HCEC 1CT (cell line): ENCODE results near the gene INO80C.
A peak's percentile ranks its signal among the peaks of the same experiment; 100 is the strongest.

Source experiments
- DNase-seq: peaks from one replicate; pipeline ENCODE4 v3.0.0-alpha.2; 2017

INO80C gene

GRCh38 chr18:35497370-35498197 is at the start of gene INO80C:
INO80C (minus strand) TSS chr18:35497960; CDS start chr18:35497874, 86 bp downstream.
- DNase-seq: peak; percentile 94

DNA sequence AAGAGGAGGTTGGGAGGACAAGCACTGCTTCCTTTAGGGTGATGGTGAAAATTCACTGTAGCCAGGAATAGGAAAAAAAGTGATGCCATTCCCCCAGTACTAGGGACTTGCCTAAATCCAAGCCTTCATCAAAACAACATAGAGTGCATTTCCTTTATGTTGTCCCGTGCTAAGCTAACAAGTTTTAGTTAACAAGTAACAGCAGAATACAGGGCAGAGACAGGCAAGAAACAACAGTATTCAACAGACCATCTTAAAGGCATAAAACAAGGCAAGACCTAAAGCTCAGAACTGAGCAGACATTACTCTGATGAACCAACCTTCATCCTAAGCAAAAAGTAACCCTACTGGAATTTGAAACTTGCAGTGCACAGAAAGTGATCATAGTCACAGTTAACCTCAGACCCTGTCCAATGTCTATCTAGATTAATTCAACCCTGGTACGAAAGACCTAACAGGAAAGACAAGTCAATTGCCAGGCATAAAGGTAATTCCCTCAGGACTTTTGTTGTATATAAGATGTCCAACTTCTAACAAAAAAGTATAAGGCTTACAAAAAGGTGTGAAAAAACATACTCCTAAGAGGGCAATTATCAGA is 49.3 kb upstream of the INO80C start:
- DNase-seq: no peak

- DNase-seq: no peak
These were observed 44.6 kb upstream of the INO80C start for GRCh38 chr18:35542356-35542755.

GRCh38 chr18:35535297-35535696 is 37.5 kb upstream of the INO80C start:
- DNase-seq: no peak

DNA sequence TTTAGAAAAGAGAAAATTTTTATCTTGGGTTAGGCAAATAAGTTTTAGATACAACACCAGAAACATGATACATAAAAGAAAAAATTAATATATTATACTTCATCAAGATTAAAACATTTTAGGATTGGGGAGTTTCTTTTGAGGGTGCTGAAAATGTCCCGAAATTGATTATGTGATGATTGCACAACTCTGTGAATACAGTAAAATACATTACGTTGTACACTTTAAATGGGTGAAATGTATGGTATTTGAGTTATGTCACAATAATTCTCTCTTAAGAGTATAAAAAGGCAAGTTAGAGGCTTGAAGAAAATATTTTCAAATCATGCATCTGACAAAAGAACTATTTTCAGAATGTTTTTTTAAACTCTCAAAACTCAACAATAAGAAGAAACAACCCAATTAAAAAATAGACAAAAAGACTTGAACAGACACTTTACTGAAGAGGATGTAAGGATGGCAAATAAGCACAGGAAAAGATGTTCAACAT is 36.2 kb upstream of the INO80C start:
- no peak for DNase-seq

DNA sequence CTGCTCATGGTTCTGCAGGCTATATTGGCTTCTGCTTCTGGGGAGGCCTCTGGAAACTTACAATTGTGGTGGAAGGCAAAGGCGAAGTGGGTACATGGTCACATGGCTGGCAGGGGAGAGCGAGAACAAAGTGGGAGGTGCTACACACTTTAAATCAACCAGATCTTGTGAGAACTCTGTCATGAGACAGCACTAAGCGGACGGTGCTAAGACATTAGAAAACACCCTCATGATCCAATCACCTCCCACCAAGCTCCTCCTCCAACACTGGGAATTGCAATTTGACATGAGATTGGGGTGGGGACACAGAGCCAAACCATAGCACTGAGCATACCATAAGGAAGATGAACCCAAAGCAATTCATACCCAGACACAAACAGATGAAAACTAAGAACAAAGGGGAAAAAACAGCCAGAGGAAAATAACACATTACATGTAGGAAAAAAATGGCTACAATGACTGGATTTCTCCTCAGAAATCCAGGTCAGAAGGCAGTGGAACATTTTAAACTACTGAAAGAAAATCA is 31.1 kb upstream of the INO80C start:
- no peak for DNase-seq

- DNase-seq: no peak
These were observed 28.8 kb upstream of the INO80C start for GRCh38 chr18:35526495-35527059.

DNA sequence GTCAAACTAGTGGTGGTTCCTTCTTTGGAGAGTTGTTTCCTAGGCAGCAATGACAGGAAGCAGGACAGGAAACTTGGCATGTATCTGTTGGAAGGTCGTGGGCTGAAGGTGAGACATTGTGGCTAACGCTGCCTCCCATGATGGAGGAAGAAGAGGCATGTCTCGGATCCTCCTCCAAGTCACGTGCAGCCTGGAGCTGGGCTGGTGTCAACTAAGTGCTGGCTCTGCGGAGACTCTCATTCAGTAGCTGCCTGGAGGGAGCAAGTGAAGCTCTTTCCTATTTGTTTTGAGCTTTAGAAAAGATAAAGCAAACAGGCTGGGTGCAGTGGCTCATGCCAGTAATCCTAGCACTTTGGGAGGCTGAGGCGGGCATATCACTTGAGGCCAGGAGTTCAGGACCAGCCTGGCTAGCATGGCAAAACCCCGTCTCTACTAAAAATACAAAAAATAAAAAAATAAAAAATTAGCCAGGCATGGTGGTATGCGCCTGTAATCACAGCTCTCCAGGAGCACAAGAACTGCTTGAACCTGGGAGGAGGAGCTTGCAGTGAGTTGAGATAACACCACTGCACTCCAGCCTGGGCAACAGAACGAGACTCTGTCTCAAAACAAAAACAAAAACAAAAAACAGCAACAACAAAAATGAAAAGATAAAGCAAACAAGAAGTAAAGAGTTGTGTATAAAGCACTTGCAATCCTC is 28.2 kb upstream of the INO80C start:
- no peak for DNase-seq

GRCh38 chr18:35524226-35524625 is 26.5 kb upstream of the INO80C start:
- DNase-seq: no peak

DNA sequence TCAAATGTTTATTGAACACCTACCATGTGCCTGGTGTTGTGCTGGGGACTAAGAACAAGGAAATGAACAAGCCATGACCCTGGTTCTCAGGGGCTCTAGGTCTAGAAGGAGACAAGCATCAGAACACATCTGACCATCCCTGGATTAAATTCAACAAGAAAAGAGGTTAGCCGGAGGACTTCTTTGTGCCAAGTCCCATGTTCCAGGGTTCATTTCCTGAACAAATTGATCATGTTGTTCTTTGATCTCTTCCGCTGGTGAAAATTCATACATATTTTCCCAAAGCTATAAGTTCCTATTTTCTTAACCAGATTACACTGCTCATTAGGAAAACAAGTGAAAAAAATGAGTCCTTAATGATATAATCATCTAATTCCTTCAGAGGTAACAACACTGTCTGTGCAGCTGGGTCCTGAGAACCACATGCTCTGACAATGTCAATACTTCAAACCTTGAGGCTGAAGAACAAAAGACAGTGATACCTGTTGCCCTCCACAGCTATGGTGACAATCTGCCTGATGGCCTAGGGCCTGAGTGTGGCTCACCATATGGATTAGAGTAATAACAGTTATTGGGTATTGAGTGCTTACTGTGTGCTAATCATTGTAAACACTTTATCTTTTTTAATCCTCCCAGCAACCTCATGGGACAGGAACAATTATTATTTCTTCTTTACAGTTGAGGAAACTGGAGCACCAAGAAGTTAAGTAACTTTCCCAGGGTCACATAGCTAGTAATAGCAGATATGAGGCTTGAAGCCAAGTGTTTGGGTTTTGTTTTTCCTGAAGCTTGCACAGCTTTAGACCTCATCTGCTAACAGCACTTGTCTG is 24.6 kb upstream of the INO80C start:
- DNase-seq: no peak

GRCh38 chr18:35521133-35521532 is 23.4 kb upstream of the INO80C start:
- no peak for DNase-seq

GRCh38 chr18:35519148-35519899 is 21.6 kb upstream of the INO80C start:
- DNase-seq: no peak

DNA sequence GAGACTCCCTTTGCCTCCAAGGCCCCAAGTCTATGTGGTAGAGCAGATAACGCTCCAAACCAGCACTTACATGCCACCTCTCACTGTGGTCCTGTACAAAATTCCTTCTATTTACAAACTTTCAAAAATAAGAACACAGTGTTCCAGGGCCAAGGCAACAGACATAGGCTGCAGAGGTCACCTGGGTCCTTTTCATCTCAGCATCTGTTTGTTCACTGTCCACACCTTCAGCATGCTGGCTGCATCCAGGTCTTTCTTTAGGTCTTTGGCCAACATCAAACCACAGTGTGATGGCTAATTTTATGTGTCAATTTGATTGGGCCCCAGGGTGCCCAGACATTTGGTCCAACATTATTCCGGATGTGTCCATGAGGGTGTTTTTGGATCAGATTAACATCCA is 20.0 kb upstream of the INO80C start:
- DNase-seq: no peak

GRCh38 chr18:35516789-35517188 is 19.0 kb upstream of the INO80C start:
- DNase-seq: no peak

GRCh38 chr18:35516351-35516750 is 18.6 kb upstream of the INO80C start:
- no peak for DNase-seq

DNA sequence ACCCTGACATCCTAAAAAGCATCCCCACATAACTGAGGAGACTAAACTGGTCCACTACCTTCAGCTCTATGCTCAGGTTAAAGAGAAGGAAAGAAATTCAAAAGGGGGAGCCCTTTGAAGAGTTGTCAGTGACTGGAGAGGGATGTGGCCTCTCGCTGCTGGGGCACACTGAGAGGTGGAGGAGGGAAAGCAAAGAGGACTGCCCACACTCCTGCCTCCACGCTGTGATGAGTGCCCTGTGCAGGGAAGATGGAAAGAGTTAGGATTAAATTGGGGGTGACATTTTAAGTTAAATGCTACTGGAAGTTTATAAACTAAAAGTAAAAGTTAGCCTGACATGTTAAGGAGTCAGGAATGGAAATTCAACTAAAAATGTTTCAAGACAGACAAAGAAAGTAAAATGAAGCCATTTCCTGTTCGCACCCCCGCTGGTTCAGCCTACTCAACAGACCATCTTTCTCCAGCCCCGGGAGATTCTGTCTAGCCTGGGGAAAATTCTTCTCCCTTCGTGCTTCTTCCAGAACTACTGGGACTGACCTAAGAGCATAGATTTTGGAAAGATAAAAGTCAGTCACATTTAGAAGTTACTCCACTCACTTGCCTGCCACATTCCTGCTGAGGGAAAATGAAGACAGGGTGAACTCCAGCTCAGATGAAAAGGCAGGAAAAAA is 17.8 kb upstream of the INO80C start:
- DNase-seq: no peak

GRCh38 chr18:35514752-35515459 is 17.1 kb upstream of the INO80C start:
- no peak for DNase-seq

DNA sequence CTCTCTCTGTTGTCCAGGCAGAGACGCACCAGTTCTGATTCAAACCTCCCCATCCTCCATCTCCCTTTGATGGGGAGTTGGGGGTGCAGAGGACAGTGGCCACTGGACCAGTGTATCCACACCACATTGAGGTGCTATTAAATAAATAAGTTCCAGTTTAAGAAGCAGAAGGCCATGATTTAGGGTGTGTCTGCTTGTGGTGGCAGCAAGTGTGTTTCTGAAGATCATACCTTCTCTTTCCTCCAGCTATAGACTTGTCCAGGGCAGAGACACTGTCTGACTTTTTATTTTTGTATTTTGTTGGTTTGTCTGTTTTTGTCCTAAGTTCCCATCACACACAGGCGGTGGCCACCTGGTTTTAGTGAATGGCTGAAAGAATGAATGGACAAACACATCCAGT is 16.5 kb upstream of the INO80C start:
- DNase-seq: no peak

DNA sequence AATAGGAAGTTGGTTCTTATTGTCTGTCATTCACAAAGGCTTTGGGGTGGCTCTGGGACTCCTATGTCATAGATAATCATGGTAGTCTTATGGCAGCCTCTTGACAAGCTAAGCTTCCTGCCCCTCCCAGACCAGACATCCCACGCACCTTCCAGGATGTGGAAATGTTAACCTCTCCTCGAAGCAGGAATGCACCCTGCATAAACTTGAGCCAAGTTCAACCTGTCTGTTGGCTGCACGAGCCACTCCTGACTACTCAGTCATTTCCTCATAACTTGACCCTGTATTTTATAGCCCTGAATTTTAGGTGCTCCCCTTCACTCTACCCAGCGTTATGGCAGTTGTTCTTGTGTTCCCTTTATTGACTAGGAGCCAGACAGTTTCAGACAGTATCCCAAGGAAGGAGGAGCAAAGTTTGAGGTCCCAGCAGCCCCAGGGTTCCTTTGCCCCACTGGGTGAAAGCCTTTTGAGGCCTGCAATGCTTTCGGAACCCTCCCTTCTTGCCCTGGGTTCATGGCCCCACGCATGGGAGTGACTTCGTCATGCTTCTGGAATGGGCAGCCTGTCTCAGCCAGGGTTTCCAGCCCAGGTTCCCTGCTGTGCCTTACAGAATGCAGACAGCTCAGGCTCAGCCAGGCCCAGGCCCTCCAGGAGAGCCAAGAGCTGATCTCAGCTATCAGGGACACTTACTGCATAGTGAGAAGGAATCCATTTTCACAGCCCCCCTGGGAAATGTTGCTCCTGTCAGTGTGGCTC is 15.6 kb upstream of the INO80C start:
- DNase-seq: no peak
